Activated naive CD4-positive, alpha-beta T cell treated with anti-CD3 and anti-CD28 coated beads for 36 hours (primary cell): ENCODE measurements around the gene IL31RA. TPM values are rescaled to one million over a fixed set of nuclear protein-coding genes. Genes with fewer than 3 reads are reported as not detected.

Source experiments
- CTCF ChIA-PET: fragments of 350-600 bp; sonication (Branson Sonifier 250); formaldehyde crosslinking; loops from one replicate; lab custom pipeline; 2021; ENCODE audit warnings: antibody characterized with exemption; lab: Charles Lee
- DNase-seq: peaks from one replicate; pipeline ENCODE4 v3.0.0-alpha.2; 2020
- H3K27ac Mint-ChIP-seq: one replicate; pipeline ENCODE4 v1.8.0; 2021; ENCODE audit warnings: mild to moderate bottlenecking, mixed read lengths
- H3K27me3 Mint-ChIP-seq: one replicate; pipeline ENCODE4 v1.8.0; 2021; ENCODE audit warnings: low read depth, mixed read lengths
- H3K36me3 Mint-ChIP-seq: one replicate; pipeline ENCODE4 v1.8.0; 2021; ENCODE audit warnings: low read depth, mixed read lengths
- H3K4me1 Mint-ChIP-seq: one replicate; pipeline ENCODE4 v1.8.0; 2021; ENCODE audit warnings: low read depth, mixed read lengths
- H3K4me3 Mint-ChIP-seq: one replicate; pipeline ENCODE4 v1.8.0; 2021; ENCODE audit warnings: mild to moderate bottlenecking, moderate library complexity, mixed read lengths
- H3K9me3 Mint-ChIP-seq: one replicate; pipeline ENCODE4 v1.8.0; 2021; ENCODE audit warnings: mixed read lengths
- intact Hi-C: fragments of 100-400 bp; cut with micrococcal nuclease; formaldehyde crosslinking; loops from one replicate; pipeline ENCODE4 v1.15.1; 2023
- total RNA-seq, 2 experiments: library from RNA; stranded (reverse); gene quantifications; one replicate each; pipeline ENCODE4 v1.2.3, GENCODE V29; 2021

IL31RA gene
- total RNA-seq, 2 experiments from 2014 or later: 0.31 to 0.32 TPM

- no peaks in the 10 kb centered on the region for H3K27me3 Mint-ChIP-seq
- peaks cover 38% of the 10 kb centered on the region for H3K36me3 Mint-ChIP-seq
- intact Hi-C loops: loop anchor here (1.0 kb wide), 2 partner anchors 12 to 363 kb away; no protein-coding TSS in a partner anchor
- no peaks in the 10 kb centered on the region for H3K9me3 Mint-ChIP-seq
- H3K4me1 Mint-ChIP-seq: peaks cover 54% of the 10 kb centered on the region
- CTCF ChIA-PET: no interaction called here
- H3K4me3 Mint-ChIP-seq: no peak overlapping the region
- DNase-seq: peak; percentile 35
- peak overlapping the region; percentile 78 for H3K27ac Mint-ChIP-seq
These were observed 115.1 kb downstream of the IL31RA start for GRCh38 chr5:55966284-55966683.

DNA sequence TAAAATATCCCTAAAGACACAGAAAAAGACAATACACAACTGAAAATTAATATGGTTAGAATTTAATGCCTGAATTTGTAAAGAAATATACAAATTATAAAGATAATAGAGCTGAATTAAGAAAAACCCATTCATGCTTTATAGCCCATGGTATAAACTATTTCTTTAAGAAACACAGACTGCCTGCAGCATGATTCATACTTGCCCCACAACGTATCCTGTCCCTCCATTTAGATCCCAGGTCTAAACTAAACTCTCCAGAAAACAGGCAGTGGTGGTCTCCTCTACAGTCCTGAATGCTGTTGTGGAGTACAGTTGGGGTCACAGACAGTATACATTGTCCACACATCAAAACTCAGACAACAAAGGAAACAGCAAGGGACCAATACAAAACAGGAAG, 118.8 kb downstream of the IL31RA start:
- CTCF ChIA-PET: interaction anchor here (3.1 kb wide), 1 partner anchor 33 kb away, joined by 9 read pairs; no protein-coding TSS in a partner anchor
- no peak for DNase-seq
- peaks cover 71% of the 10 kb centered on the region for H3K4me1 Mint-ChIP-seq
- peak overlapping the region; percentile 89 for H3K27ac Mint-ChIP-seq
- H3K27me3 Mint-ChIP-seq: no peaks in the 10 kb centered on the region
- H3K9me3 Mint-ChIP-seq: no peaks in the 10 kb centered on the region
- no peak overlapping the region for H3K4me3 Mint-ChIP-seq
- intact Hi-C loops: no loop called here
- peaks cover 47% of the 10 kb centered on the region for H3K36me3 Mint-ChIP-seq

Other genes with a start within 250 kb of the IL31RA start
- 10 to 100 TPM in 1 of 2 experiments, 1 to 10 TPM in 1; 9.2 to 10.1 TPM for gene SLC38A9, start 139.0 kb upstream of the IL31RA start, total RNA-seq
- under 1 TPM in 1 of 2 experiments, not detected in 1; 0.31 TPM for gene DDX4, start 113.3 kb upstream of the IL31RA start, total RNA-seq
- 100 to 1,000 TPM in 1 of 2 experiments, 10 to 100 TPM in 1; 93.4 to 103 TPM for gene IL6ST, start 143.6 kb downstream of the IL31RA start, total RNA-seq